Breast epithelium (tissue), 3 donors: Measurements from ENCODE around the gene PAXX.

ENCODE experiments used
- CTCF ChIP-seq, 3 donors: fragments of 450-650 bp; IDR thresholded peaks; one replicate each; pipeline ENCODE4 v1.5.1; 2016 to 2017; ENCODE audit warnings: antibody characterized with exemption in 3 of 3, mild to moderate bottlenecking in 3 of 3, moderate library complexity in 3 of 3
- POLR2AphosphoS5 ChIP-seq, 3 donors: sonication (generic); formaldehyde crosslinking; IDR thresholded peaks; one replicate each; pipeline ENCODE4 v1.6.1; 2017; ENCODE audit warnings: antibody characterized with exemption in 3 of 3

GRCh38 chr9:137031904-137032640 lies 39.9 kb downstream of the PAXX start, which contains the start of gene FUT7:
- no peak for TF ChIP-seq POLR2AphosphoS5 (IDR thresholded peaks at IDR 0.05)
- TF ChIP-seq CTCF (IDR thresholded peaks at IDR 0.05): no peak
